Measurements from ENCODE around the gene NRIP1.
"Not testable (repeated sequence)": the region's sequence is repeated elsewhere in the genome, so short reads cannot be mapped to it uniquely, and the experiment has no call there.

Gene NRIP1

GRCh38 chr21:15039607-15040299 lies 25.0 kb downstream of the NRIP1 start:
- DNase-seq (ENCODE audit: low read depth in 2 of 2) = no peak

- no peak for DNase-seq (ENCODE audit: low read depth in 2 of 2)
Observed at GRCh38 chr21:15037900-15038293, 26.9 kb downstream of the NRIP1 start.

- DNase-seq (ENCODE audit: low read depth in 2 of 2) = no peak
Observed at GRCh38 chr21:15037095-15037899, 27.5 kb downstream of the NRIP1 start.

GRCh38 chr21:15036189-15036588 lies 28.6 kb downstream of the NRIP1 start:
- DNase-seq (ENCODE audit: low read depth in 2 of 2) = no peak

GRCh38 chr21:15034126-15034853 lies 30.5 kb downstream of the NRIP1 start:
- no peak for DNase-seq (ENCODE audit: low read depth in 2 of 2)

- no peak for DNase-seq (ENCODE audit: low read depth in 2 of 2)
Observed at GRCh38 chr21:15031790-15032357, 32.9 kb downstream of the NRIP1 start.

GRCh38 chr21:15031362-15031761 lies 33.4 kb downstream of the NRIP1 start:
- not testable (repeated sequence) for DNase-seq (ENCODE audit: low read depth in 2 of 2)

- not testable (repeated sequence) for DNase-seq (ENCODE audit: low read depth in 2 of 2)
Observed at GRCh38 chr21:15030861-15031260, 33.9 kb downstream of the NRIP1 start.

GRCh38 chr21:15029077-15029476 lies 35.7 kb downstream of the NRIP1 start:
- no peak for DNase-seq (ENCODE audit: low read depth in 2 of 2)

GRCh38 chr21:15028186-15028585 lies 36.6 kb downstream of the NRIP1 start:
- DNase-seq (ENCODE audit: low read depth in 2 of 2) = no peak

GRCh38 chr21:15027056-15027455 lies 37.7 kb downstream of the NRIP1 start:
- DNase-seq (ENCODE audit: low read depth in 2 of 2) = no peak

- no peak for DNase-seq (ENCODE audit: low read depth in 2 of 2)
Observed at GRCh38 chr21:15026370-15026769, 38.4 kb downstream of the NRIP1 start.

GRCh38 chr21:15023776-15024175 lies 41.0 kb downstream of the NRIP1 start:
- DNase-seq (ENCODE audit: low read depth in 2 of 2) = no peak

GRCh38 chr21:15022608-15023261 lies 42.1 kb downstream of the NRIP1 start:
- no peak for DNase-seq (ENCODE audit: low read depth in 2 of 2)

GRCh38 chr21:15020797-15021196 lies 44.0 kb downstream of the NRIP1 start:
- no peak for DNase-seq (ENCODE audit: low read depth in 2 of 2)

- DNase-seq (ENCODE audit: low read depth in 2 of 2) = no peak
Observed at GRCh38 chr21:15018382-15018781, 46.4 kb downstream of the NRIP1 start.

- no peak for DNase-seq (ENCODE audit: low read depth in 2 of 2)
Observed at GRCh38 chr21:15015622-15016471, 49.0 kb downstream of the NRIP1 start.

- DNase-seq (ENCODE audit: low read depth in 2 of 2) = no peak
Observed at GRCh38 chr21:15014221-15014620, 50.6 kb downstream of the NRIP1 start.

- no peak for DNase-seq (ENCODE audit: low read depth in 2 of 2)
Observed at GRCh38 chr21:15011967-15012366, 52.8 kb downstream of the NRIP1 start.

- DNase-seq (ENCODE audit: low read depth in 2 of 2) = no peak
Observed at GRCh38 chr21:15010645-15011044, 54.2 kb downstream of the NRIP1 start.
